ENCODE data around the gene FNIP1.

The FNIP1 gene

GRCh38 chr5:131710391-131710790 is 86.4 kb downstream of the FNIP1 start:
- no peak for TF ChIP-seq CTCF (IDR thresholded peaks at IDR 0.05; ENCODE audit: low read depth, low read length, missing control alignments)
- DNase-seq (ENCODE audit: low read depth) = no peak
- H3K4me3 ChIP-seq (ENCODE audit: low read depth, low read length) = no peak overlapping the region
- in situ Hi-C loops (cut with HindIII; ENCODE audit: low sequenced_read_pairs) = no loop called here

GRCh38 chr5:131709043-131709442 is 87.8 kb downstream of the FNIP1 start:
- TF ChIP-seq CTCF (IDR thresholded peaks at IDR 0.05; ENCODE audit: low read depth, low read length, missing control alignments) = no peak
- H3K4me3 ChIP-seq (ENCODE audit: low read depth, low read length) = no peak overlapping the region
- in situ Hi-C loops (cut with HindIII; ENCODE audit: low sequenced_read_pairs) = no loop called here
- DNase-seq (ENCODE audit: low read depth) = no peak

- TF ChIP-seq CTCF (IDR thresholded peaks at IDR 0.05; ENCODE audit: low read depth, low read length, missing control alignments) = no peak
- in situ Hi-C loops (cut with HindIII; ENCODE audit: low sequenced_read_pairs) = no loop called here
- no peak overlapping the region for H3K4me3 ChIP-seq (ENCODE audit: low read depth, low read length)
- no peak for DNase-seq (ENCODE audit: low read depth)
Observed at GRCh38 chr5:131706281-131706680, 90.5 kb downstream of the FNIP1 start.

- TF ChIP-seq CTCF (IDR thresholded peaks at IDR 0.05; ENCODE audit: low read depth, low read length, missing control alignments) = no peak
- no peak for DNase-seq (ENCODE audit: low read depth)
- in situ Hi-C loops (cut with HindIII; ENCODE audit: low sequenced_read_pairs) = loop anchor here (25.0 kb wide), 1 partner anchor 317 kb away; the partner anchor contains the start of gene ACSL6
- no peak overlapping the region for H3K4me3 ChIP-seq (ENCODE audit: low read depth, low read length)
Observed at GRCh38 chr5:131694926-131695325, 101.9 kb downstream of the FNIP1 start.

- in situ Hi-C loops (cut with HindIII; ENCODE audit: low sequenced_read_pairs) = loop anchor here (25.0 kb wide), 1 partner anchor 318 kb away; the partner anchor contains the start of gene ACSL6
- no peak overlapping the region for H3K4me3 ChIP-seq (ENCODE audit: low read depth, low read length)
- TF ChIP-seq CTCF (IDR thresholded peaks at IDR 0.05; ENCODE audit: low read depth, low read length, missing control alignments) = no peak
- DNase-seq (ENCODE audit: low read depth) = no peak
Observed at GRCh38 chr5:131693894-131694293, 102.9 kb downstream of the FNIP1 start.

GRCh38 chr5:131685516-131686171 is 111.2 kb downstream of the FNIP1 start:
- in situ Hi-C loops (cut with HindIII; ENCODE audit: low sequenced_read_pairs) = loop anchor here (25.0 kb wide), 1 partner anchor 327 kb away; the partner anchor contains the start of gene ACSL6
- no peak overlapping the region for H3K4me3 ChIP-seq (ENCODE audit: low read depth, low read length)
- no peak for DNase-seq (ENCODE audit: low read depth)
- no peak for TF ChIP-seq CTCF (IDR thresholded peaks at IDR 0.05; ENCODE audit: low read depth, low read length, missing control alignments)
